ENCODE data around the gene ATP1B2.

GRCh38 chr17:7674934-7675333 lies 24.2 kb downstream of the ATP1B2 start:
- no peak for TF ChIP-seq CTCF (IDR thresholded peaks at IDR 0.05; ENCODE audit: low read depth, low read length, poor library complexity, severe bottlenecking)
- no peak for TF ChIP-seq EZH2phosphoT487 (IDR thresholded peaks at IDR 0.05; ENCODE audit: borderline replicate concordance, low read length)
